WERI-Rb-1 (cell line): ENCODE results near the gene GTF3A.

ENCODE experiments used
- DNase-seq: peaks from one replicate; pipeline ENCODE4 v3.0.0-alpha.2; 2020
- H3K27ac ChIP-seq: fragments of 250-450 bp; sonication (Bioruptor Pico); 2 replicates; pipeline ENCODE4 v1.5.1; 2020; ENCODE audit warnings: mild to moderate bottlenecking, moderate library complexity
- H3K27me3 ChIP-seq: fragments of 250-450 bp; sonication (Bioruptor Pico); 2 replicates; pipeline ENCODE4 v1.5.1; 2021; ENCODE audit warnings: mild to moderate bottlenecking, low read depth, moderate library complexity; ENCODE audit not compliant: insufficient read depth, severe bottlenecking
- H3K36me3 ChIP-seq: fragments of 250-450 bp; sonication (Bioruptor Pico); 2 replicates; pipeline ENCODE4 v1.5.1; 2020; ENCODE audit warnings: mild to moderate bottlenecking, moderate library complexity
- H3K4me3 ChIP-seq: 2 replicates; pipeline ENCODE4 v1.5.1; 2011; ENCODE audit warnings: low read depth, mild to moderate bottlenecking, control low read depth, low read length
- H3K9me3 ChIP-seq: fragments of 250-450 bp; sonication (Bioruptor Pico); 2 replicates; pipeline ENCODE4 v1.5.1; 2021; ENCODE audit warnings: mild to moderate bottlenecking, moderate library complexity; ENCODE audit not compliant: severe bottlenecking
- TF ChIP-seq, protein P1 (sequence below): IDR thresholded peaks from 2 replicates; pipeline ENCODE4 v1.5.1; 2011; ENCODE audit warnings: low read depth, mild to moderate bottlenecking, control low read depth, inconsistent platforms, low read length

The GTF3A gene

DNA sequence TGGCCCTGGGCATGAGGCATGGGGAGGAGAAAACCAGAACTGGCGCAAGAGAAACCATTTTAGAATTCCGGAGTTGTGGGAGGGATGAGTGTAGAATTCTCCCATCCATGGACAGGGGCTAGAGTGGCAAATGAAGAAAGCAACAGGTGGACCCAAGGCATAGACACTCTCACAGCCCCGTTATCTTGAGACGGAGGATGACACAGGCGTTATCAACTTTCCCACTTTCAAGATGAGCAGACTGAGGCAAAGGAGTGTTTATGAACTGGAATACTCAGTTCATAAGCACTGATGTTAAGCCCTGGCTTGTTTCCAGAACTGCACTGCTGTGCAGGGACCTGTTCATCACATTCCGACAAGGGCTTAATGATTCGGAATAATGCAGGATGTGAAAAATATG lies 1.1 kb upstream of the GTF3A start:
- Histone ChIP-seq H3K27me3 (peaks cover 38% of the 10 kb centered on the region), H3K36me3 (peaks cover 22% of the 10 kb centered on the region), H3K27ac (no peak overlapping the region), H3K4me3 (no peak overlapping the region), H3K9me3 (peaks cover 7% of the 10 kb centered on the region)
- TF ChIP-seq, protein P1, sequence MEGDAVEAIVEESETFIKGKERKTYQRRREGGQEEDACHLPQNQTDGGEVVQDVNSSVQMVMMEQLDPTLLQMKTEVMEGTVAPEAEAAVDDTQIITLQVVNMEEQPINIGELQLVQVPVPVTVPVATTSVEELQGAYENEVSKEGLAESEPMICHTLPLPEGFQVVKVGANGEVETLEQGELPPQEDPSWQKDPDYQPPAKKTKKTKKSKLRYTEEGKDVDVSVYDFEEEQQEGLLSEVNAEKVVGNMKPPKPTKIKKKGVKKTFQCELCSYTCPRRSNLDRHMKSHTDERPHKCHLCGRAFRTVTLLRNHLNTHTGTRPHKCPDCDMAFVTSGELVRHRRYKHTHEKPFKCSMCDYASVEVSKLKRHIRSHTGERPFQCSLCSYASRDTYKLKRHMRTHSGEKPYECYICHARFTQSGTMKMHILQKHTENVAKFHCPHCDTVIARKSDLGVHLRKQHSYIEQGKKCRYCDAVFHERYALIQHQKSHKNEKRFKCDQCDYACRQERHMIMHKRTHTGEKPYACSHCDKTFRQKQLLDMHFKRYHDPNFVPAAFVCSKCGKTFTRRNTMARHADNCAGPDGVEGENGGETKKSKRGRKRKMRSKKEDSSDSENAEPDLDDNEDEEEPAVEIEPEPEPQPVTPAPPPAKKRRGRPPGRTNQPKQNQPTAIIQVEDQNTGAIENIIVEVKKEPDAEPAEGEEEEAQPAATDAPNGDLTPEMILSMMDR = no peak
- no peak for DNase-seq

DNA sequence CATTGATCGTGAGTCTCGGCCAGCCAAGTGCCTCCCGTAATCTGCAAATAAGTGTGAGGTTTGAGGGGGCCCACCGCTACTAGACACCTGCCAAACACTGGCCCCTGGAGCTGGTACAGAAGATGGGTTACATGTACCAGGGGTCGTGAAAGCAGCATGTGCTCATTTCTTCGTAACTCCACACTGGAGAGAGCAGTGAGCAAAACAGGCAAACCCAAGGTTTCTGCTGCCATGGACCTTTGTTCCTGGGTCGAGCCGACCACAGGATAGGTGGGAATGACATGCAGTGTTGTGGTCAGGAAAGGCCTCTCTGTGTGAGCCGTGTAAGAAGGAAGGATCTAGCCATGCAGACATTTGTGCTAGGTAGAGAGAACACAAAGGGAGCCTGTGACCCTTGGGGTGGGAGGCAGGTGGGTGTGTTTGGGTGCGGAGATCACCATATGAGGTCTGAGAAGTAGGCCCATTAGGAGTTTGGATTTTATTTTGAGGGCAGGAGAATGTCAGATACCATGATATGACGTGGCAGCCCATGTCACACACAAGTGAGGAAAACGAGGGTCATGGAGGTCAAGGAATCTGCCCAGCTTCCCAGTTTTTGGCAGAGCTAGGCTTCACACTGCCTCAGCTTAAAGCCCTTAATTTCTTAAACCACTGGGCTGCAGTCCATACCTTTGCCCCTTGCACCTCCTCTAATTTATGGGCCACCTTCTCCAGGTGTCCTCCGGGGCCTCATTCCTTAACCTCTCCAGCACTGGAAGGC lies 919 bp downstream of the GTF3A start:
- Histone ChIP-seq H3K36me3 (peaks cover 41% of the 10 kb centered on the region), H3K4me3 (peak overlapping the region; percentile 76), H3K27ac (peak overlapping the region; percentile 68), H3K9me3 (no peaks in the 10 kb centered on the region), H3K27me3 (peaks cover 21% of the 10 kb centered on the region)
- TF ChIP-seq, protein P1 = no peak
- no peak for DNase-seq

DNA sequence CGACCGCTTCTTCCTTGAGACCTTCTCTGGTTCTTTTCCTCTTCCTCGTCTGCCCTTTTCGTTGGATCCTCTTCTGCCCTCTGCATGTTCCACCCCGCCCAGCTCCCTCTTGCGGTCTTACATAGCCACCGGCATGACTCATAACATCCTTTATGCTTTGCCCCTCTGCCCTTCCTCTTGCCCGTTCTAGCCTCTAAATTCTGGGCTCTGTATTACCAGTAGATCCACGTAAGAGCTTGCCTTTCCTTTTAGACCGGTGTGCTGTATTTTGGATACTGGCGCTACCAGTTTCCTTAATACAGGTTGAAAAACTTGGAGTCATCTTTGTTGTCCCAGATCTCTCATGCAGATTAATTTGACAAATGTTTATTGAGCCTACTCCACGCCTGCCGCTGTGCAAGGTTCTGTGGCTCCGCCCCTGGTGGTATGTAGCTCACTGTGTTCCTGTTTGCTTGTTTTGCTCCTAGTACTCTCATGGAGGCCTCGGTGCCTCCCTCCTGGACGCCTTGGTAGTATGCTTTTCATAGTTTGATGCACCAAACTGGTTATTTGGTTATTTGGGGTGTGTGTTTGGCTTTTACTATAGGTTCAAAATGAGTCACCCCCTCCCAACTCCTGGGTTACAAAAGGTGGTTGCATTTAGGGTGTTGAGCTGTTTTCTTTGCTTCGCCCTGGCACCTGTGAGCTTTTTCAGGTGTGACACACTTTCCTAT lies 1.7 kb downstream of the GTF3A start:
- Histone ChIP-seq H3K27ac (no peak overlapping the region), H3K9me3 (no peaks in the 10 kb centered on the region), H3K36me3 (peaks cover 49% of the 10 kb centered on the region), H3K27me3 (peaks cover 17% of the 10 kb centered on the region), H3K4me3 (no peak overlapping the region)
- TF ChIP-seq, protein P1 = no peak
- no peak for DNase-seq

DNA sequence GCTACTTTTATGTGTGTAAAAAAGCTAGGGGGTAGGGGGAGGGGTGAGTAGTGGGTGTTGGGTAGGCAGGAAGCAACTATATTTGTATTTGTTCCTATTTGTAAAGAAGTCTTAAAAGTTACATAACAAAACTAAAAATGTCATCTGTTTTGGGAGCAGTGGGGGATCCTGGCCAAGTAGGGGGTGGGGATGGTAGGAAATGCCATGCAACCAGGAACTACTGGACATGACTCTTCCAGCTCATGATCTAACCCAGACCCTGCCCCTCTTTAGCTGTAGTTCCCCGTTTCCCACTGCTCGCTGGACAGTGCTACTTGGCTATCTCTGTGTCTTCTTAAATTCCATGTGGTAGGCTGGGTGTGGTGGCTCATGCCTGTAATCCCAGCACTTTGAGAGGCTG lies 3.2 kb downstream of the GTF3A start:
- TF ChIP-seq, protein P1 = no peak
- H3K4me3 ChIP-seq = no peak overlapping the region
- no peaks in the 10 kb centered on the region for H3K9me3 ChIP-seq
- no peak for DNase-seq
- H3K36me3 ChIP-seq = peaks cover 63% of the 10 kb centered on the region
- H3K27ac ChIP-seq = no peak overlapping the region
- H3K27me3 ChIP-seq = peaks cover 9% of the 10 kb centered on the region

DNA sequence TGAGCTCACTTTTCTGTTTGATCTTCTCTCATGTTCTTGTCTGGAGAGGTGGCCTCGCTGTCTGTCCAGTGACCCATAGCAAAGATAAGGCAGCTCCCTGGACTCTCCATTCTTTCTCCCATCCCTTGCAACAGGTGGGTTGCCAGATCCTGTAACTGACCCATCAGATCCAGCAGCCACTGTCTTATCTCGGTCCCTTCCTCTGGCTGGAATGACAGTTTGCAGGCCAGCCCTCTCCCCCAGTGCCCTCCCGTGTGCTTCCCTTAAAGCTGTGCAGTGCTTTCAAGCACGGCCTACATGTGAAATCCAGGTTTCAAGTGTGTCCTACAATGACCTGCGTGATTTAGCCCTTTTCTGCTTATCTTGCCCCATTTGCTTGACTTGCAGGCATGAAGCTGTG lies 3.7 kb downstream of the GTF3A start:
- Histone ChIP-seq H3K27me3 (peaks cover 5% of the 10 kb centered on the region), H3K4me3 (no peak overlapping the region), H3K27ac (no peak overlapping the region), H3K36me3 (peaks cover 68% of the 10 kb centered on the region), H3K9me3 (no peaks in the 10 kb centered on the region)
- TF ChIP-seq, protein P1 = no peak
- no peak for DNase-seq
